ENCODE results near the gene VANGL1.

The VANGL1 gene

DNA sequence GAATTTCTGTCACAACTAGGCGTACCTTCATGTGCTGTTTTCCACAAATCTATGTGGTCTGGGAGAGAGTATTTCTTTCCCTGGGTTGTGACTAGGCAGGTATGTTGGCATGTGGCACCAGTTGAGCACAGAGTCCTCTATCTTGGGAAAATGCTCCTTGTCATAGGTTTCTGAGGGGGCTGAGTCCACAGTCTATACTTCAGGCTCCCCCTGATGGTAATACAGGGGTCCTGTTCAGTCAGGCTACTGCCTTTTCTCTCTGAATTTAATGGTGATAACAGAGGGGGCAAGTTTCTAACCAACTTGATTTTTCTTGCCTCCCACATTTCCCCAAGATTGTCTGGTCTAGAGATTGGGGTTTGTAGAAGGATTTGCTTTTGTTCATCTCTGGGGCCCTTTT lies 35.8 kb downstream of the VANGL1 start:
- H3K79me2 ChIP-seq (ENCODE audit: insufficient read depth, low read depth): no peaks in the 10 kb centered on the region
- no peak overlapping the region for H3K27ac ChIP-seq
- no peak overlapping the region for H3K4me3 ChIP-seq (IDR thresholded peaks at IDR 0.05; ENCODE audit: insufficient read depth, low read depth, low read length)
- no peak overlapping the region for H3K9ac ChIP-seq
- H3K27me3 ChIP-seq (ENCODE audit: insufficient read depth, low read depth): no peaks in the 10 kb centered on the region
- no peaks in the 10 kb centered on the region for H4K20me1 ChIP-seq (ENCODE audit: insufficient read depth)
- TF ChIP-seq, protein P1, sequence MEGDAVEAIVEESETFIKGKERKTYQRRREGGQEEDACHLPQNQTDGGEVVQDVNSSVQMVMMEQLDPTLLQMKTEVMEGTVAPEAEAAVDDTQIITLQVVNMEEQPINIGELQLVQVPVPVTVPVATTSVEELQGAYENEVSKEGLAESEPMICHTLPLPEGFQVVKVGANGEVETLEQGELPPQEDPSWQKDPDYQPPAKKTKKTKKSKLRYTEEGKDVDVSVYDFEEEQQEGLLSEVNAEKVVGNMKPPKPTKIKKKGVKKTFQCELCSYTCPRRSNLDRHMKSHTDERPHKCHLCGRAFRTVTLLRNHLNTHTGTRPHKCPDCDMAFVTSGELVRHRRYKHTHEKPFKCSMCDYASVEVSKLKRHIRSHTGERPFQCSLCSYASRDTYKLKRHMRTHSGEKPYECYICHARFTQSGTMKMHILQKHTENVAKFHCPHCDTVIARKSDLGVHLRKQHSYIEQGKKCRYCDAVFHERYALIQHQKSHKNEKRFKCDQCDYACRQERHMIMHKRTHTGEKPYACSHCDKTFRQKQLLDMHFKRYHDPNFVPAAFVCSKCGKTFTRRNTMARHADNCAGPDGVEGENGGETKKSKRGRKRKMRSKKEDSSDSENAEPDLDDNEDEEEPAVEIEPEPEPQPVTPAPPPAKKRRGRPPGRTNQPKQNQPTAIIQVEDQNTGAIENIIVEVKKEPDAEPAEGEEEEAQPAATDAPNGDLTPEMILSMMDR (conservative IDR thresholded peaks at IDR 0.05; ENCODE audit: low read depth, low read length): no peak
- no peaks in the 10 kb centered on the region for H3K4me1 ChIP-seq (ENCODE audit: low read depth, poor library complexity, severe bottlenecking)
- no peak overlapping the region for H2AFZ ChIP-seq (ENCODE audit: low read depth)
- H3K36me3 ChIP-seq (ENCODE audit: insufficient read depth): no peaks in the 10 kb centered on the region
- H3K4me2 ChIP-seq: no peak overlapping the region

DNA sequence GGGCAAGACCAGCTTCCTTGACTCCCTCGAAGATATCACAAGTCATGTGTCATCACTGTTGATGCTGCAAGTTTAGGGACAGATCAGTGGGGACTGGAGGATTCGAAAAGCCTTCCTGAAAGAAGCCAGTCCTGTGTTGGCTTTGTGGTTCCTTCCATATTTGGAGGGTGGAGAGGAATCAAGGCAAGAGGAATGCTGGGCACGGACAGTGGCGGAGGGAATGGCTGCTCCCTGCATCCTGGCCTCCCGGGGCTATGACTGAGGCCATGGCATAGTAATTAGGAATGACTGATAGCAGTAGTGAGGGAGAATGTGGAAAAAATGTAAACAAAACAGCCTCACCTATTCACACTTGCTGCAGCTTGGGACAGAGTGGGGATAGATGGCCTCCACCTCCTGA lies 36.4 kb downstream of the VANGL1 start:
- no peak overlapping the region for H2AFZ ChIP-seq (ENCODE audit: low read depth)
- H4K20me1 ChIP-seq (ENCODE audit: insufficient read depth): no peaks in the 10 kb centered on the region
- H3K9ac ChIP-seq: no peak overlapping the region
- H3K79me2 ChIP-seq (ENCODE audit: insufficient read depth, low read depth): no peaks in the 10 kb centered on the region
- no peak overlapping the region for H3K4me3 ChIP-seq (IDR thresholded peaks at IDR 0.05; ENCODE audit: insufficient read depth, low read depth, low read length)
- H3K4me2 ChIP-seq: no peak overlapping the region
- no peak overlapping the region for H3K27ac ChIP-seq
- H3K4me1 ChIP-seq (ENCODE audit: low read depth, poor library complexity, severe bottlenecking): no peaks in the 10 kb centered on the region
- no peaks in the 10 kb centered on the region for H3K36me3 ChIP-seq (ENCODE audit: insufficient read depth)
- TF ChIP-seq, protein P1 (conservative IDR thresholded peaks at IDR 0.05; ENCODE audit: low read depth, low read length): no peak
- no peaks in the 10 kb centered on the region for H3K27me3 ChIP-seq (ENCODE audit: insufficient read depth, low read depth)

DNA sequence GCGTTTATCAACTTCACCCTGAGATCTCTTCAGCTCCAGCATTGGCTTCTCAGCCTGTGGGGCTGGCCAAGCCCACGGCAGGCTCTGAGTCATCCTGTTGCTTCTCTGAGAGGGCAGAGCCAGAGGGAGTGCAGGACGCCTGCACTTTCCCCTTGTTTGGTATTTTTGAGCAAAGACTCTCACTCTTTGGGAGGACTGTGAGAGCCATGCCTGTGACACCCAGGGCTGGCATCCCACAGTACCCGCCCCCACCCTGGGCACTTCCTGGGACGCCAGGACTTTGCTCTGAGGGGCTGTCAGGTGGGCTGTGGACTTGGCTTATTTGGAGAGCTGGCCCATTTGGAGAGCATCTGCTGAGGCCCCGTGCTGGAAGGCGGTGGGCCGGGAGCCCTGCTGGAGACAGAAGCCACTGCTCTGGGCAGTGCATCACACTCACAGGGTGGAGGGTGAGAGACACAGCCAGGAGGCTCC lies 37.4 kb downstream of the VANGL1 start:
- Histone ChIP-seq H3K4me3 (IDR thresholded peaks at IDR 0.05; ENCODE audit: insufficient read depth, low read depth, low read length) (no peak overlapping the region), H3K27ac (no peak overlapping the region), H3K4me2 (no peak overlapping the region), H3K27me3 (ENCODE audit: insufficient read depth, low read depth) (no peaks in the 10 kb centered on the region), H3K9ac (no peak overlapping the region), H4K20me1 (ENCODE audit: insufficient read depth) (no peaks in the 10 kb centered on the region), H2AFZ (ENCODE audit: low read depth) (no peak overlapping the region), H3K4me1 (ENCODE audit: low read depth, poor library complexity, severe bottlenecking) (no peaks in the 10 kb centered on the region), H3K79me2 (ENCODE audit: insufficient read depth, low read depth) (no peaks in the 10 kb centered on the region), H3K36me3 (ENCODE audit: insufficient read depth) (no peaks in the 10 kb centered on the region)
- TF ChIP-seq, protein P1 (conservative IDR thresholded peaks at IDR 0.05; ENCODE audit: low read depth, low read length): no peak

DNA sequence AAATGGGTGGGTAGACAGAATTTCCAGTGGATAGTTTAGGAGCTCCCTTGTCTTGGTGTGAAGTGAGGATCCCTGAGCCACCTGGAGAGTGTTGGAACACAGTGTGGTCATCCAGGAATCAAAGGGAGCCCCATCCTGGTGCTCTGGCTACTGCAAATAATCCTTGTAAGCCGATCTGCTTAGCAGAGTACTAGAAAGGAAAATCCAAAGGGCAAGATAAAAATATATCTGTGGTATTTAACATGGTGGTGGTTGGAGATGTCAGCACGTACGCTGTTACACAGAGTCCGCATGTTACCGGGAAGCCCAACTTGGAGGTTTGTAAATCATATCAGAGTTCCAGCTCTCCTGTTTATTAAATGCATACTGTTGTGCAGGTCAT lies 39.0 kb downstream of the VANGL1 start:
- TF ChIP-seq, protein P1 (conservative IDR thresholded peaks at IDR 0.05; ENCODE audit: low read depth, low read length): no peak
- Histone ChIP-seq H4K20me1 (ENCODE audit: insufficient read depth) (no peaks in the 10 kb centered on the region), H3K27ac (no peak overlapping the region), H3K9ac (no peak overlapping the region), H2AFZ (ENCODE audit: low read depth) (no peak overlapping the region), H3K4me3 (IDR thresholded peaks at IDR 0.05; ENCODE audit: insufficient read depth, low read depth, low read length) (no peak overlapping the region), H3K4me2 (no peak overlapping the region), H3K4me1 (ENCODE audit: low read depth, poor library complexity, severe bottlenecking) (peaks cover 4% of the 10 kb centered on the region), H3K36me3 (ENCODE audit: insufficient read depth) (no peaks in the 10 kb centered on the region), H3K27me3 (ENCODE audit: insufficient read depth, low read depth) (no peaks in the 10 kb centered on the region), H3K79me2 (ENCODE audit: insufficient read depth, low read depth) (no peaks in the 10 kb centered on the region)
